Astrocyte (in vitro differentiated cells and primary cell): ENCODE results near the gene TSHB. TPM values are rescaled to one million over a fixed set of nuclear protein-coding genes. Genes with fewer than 3 reads are reported as not detected.
"Not testable (repeated sequence)": the region's sequence is repeated elsewhere in the genome, so short reads cannot be mapped to it uniquely, and the experiment has no call there.

ENCODE experiments used
- DNase-seq: peaks from one replicate; pipeline ENCODE4 v3.0.0-alpha.2; 2010; ENCODE audit warnings: low read depth
- FAIRE-seq: peaks from 2 replicates; lab custom pipeline; 2011; peaks lifted over from hg19 to GRCh38; lab: Jason Lieb, UNC
- H2AFZ ChIP-seq: 2 replicates; pipeline ENCODE4 v1.6.0; 2012; ENCODE audit warnings: low read depth, low read length, inconsistent platforms
- H3K27ac ChIP-seq: 2 replicates; pipeline ENCODE4 v1.5.1; 2011; ENCODE audit warnings: low read depth, low read length, inconsistent platforms
- H3K27me3 ChIP-seq: 2 replicates; pipeline ENCODE4 v1.6.0; 2011; ENCODE audit warnings: low read length, inconsistent platforms; ENCODE audit not compliant: insufficient read depth
- H3K36me3 ChIP-seq: 2 replicates; pipeline ENCODE4 v1.5.1; 2011; ENCODE audit warnings: low read length, inconsistent platforms; ENCODE audit not compliant: insufficient read depth
- H3K4me1 ChIP-seq: 2 replicates; pipeline ENCODE4 v1.5.1; 2011; ENCODE audit warnings: low read length, inconsistent platforms; ENCODE audit not compliant: insufficient read depth
- H3K4me2 ChIP-seq: 2 replicates; pipeline ENCODE4 v1.6.0; 2012; ENCODE audit warnings: low read length, inconsistent platforms
- H3K4me3 ChIP-seq: 2 replicates; pipeline ENCODE4 v1.5.1; 2011; ENCODE audit warnings: low read depth, mild to moderate bottlenecking, low read length, inconsistent platforms; ENCODE audit not compliant: insufficient read depth
- H3K79me2 ChIP-seq: 2 replicates; pipeline ENCODE4 v1.6.0; 2012; ENCODE audit warnings: mild to moderate bottlenecking, low read length, inconsistent platforms; ENCODE audit not compliant: insufficient read depth
- H3K9ac ChIP-seq: 2 replicates; pipeline ENCODE4 v1.6.0; 2012; ENCODE audit warnings: mild to moderate bottlenecking, low read length, inconsistent platforms
- H3K9me3 ChIP-seq: 2 replicates; pipeline ENCODE4 v1.5.1; 2012; ENCODE audit warnings: low read depth, mild to moderate bottlenecking, low read length, inconsistent platforms; ENCODE audit not compliant: insufficient read depth
- H4K20me1 ChIP-seq: 2 replicates; pipeline ENCODE4 v1.6.0; 2012; ENCODE audit warnings: low read length, inconsistent platforms; ENCODE audit not compliant: insufficient read depth
- H3K27ac Mint-ChIP-seq: one replicate; pipeline ENCODE4 v1.8.0; 2021; ENCODE audit warnings: mild to moderate bottlenecking, mixed read lengths; ENCODE audit not compliant: unreplicated experiment
- H3K27me3 Mint-ChIP-seq: one replicate; pipeline ENCODE4 v1.8.0; 2021; ENCODE audit warnings: low read depth, mixed read lengths; ENCODE audit not compliant: unreplicated experiment
- H3K36me3 Mint-ChIP-seq: one replicate; pipeline ENCODE4 v1.8.0; 2021; ENCODE audit warnings: low read depth, mixed read lengths; ENCODE audit not compliant: unreplicated experiment
- H3K4me1 Mint-ChIP-seq: one replicate; pipeline ENCODE4 v1.8.0; 2021; ENCODE audit warnings: low read depth, mixed read lengths; ENCODE audit not compliant: unreplicated experiment
- H3K4me3 Mint-ChIP-seq: one replicate; pipeline ENCODE4 v1.8.0; 2021; ENCODE audit warnings: mild to moderate bottlenecking, moderate library complexity, mixed read lengths; ENCODE audit not compliant: unreplicated experiment
- H3K9me3 Mint-ChIP-seq: one replicate; pipeline ENCODE4 v1.8.0; 2021; ENCODE audit warnings: mild to moderate bottlenecking, mixed read lengths; ENCODE audit not compliant: unreplicated experiment
- CTCF ChIP-seq: IDR thresholded peaks from 2 replicates; pipeline ENCODE4 v1.5.1; 2011; ENCODE audit warnings: low read depth, mild to moderate bottlenecking, inconsistent platforms, low read length, moderate library complexity; ENCODE audit not compliant: insufficient read depth
- EZH2 ChIP-seq: IDR thresholded peaks from 2 replicates; pipeline ENCODE4 v1.6.1; 2012; ENCODE audit warnings: mild to moderate bottlenecking, low read length, inconsistent platforms; ENCODE audit not compliant: insufficient read depth
- total RNA-seq: library from RNA; stranded (reverse); gene quantifications from 2 replicates; pipeline ENCODE4 v1.2.1, GENCODE V29; 2021

Gene TSHB
- total RNA-seq, 1 donor from 2014 or later, result not detected

- H3K9me3 ChIP-seq, result no peaks in the 10 kb centered on the region
- H3K27ac Mint-ChIP-seq, result no peak overlapping the region
- H3K36me3 Mint-ChIP-seq, result no peaks in the 10 kb centered on the region
- no peaks in the 10 kb centered on the region for H3K27me3 Mint-ChIP-seq
- FAIRE-seq (no peak), DNase-seq (no peak)
- no peaks in the 10 kb centered on the region for H3K27me3 ChIP-seq
- H3K36me3 ChIP-seq, result no peaks in the 10 kb centered on the region
- H3K4me3 Mint-ChIP-seq, result no peak overlapping the region
- no peak overlapping the region for H2AFZ ChIP-seq
- no peak overlapping the region for H3K4me2 ChIP-seq
- no peaks in the 10 kb centered on the region for H3K4me1 Mint-ChIP-seq
- peaks cover 1% of the 10 kb centered on the region for H3K9me3 Mint-ChIP-seq
- no peaks in the 10 kb centered on the region for H3K79me2 ChIP-seq
- TF ChIP-seq EZH2 (no peak), CTCF (no peak)
- no peak overlapping the region for H3K9ac ChIP-seq
- no peak overlapping the region for H3K27ac ChIP-seq
- no peaks in the 10 kb centered on the region for H4K20me1 ChIP-seq
- H3K4me3 ChIP-seq, result no peak overlapping the region
- no peaks in the 10 kb centered on the region for H3K4me1 ChIP-seq
Observed at GRCh38 chr1:115012006-115012405, 17.6 kb upstream of the TSHB start.

GRCh38 chr1:115012434-115012833 is 17.2 kb upstream of the TSHB start:
- no peak overlapping the region for H3K27ac ChIP-seq
- no peak overlapping the region for H3K4me2 ChIP-seq
- TF ChIP-seq EZH2 (no peak), CTCF (no peak)
- Mint-ChIP-seq H3K9me3 (peaks cover 1% of the 10 kb centered on the region), H3K36me3 (no peaks in the 10 kb centered on the region), H3K4me1 (no peaks in the 10 kb centered on the region), H3K4me3 (no peak overlapping the region), H3K27me3 (no peaks in the 10 kb centered on the region), H3K27ac (no peak overlapping the region)
- H3K79me2 ChIP-seq, result no peaks in the 10 kb centered on the region
- H3K27me3 ChIP-seq, result no peaks in the 10 kb centered on the region
- H3K9ac ChIP-seq, result no peak overlapping the region
- no peaks in the 10 kb centered on the region for H3K9me3 ChIP-seq
- H3K4me1 ChIP-seq, result no peaks in the 10 kb centered on the region
- FAIRE-seq, result no peak
- H3K36me3 ChIP-seq, result no peaks in the 10 kb centered on the region
- H4K20me1 ChIP-seq, result no peaks in the 10 kb centered on the region
- H2AFZ ChIP-seq, result no peak overlapping the region
- DNase-seq, result no peak
- no peak overlapping the region for H3K4me3 ChIP-seq

GRCh38 chr1:115013792-115014191 is 15.8 kb upstream of the TSHB start:
- Mint-ChIP-seq H3K36me3 (no peaks in the 10 kb centered on the region), H3K9me3 (peaks cover 5% of the 10 kb centered on the region), H3K4me1 (no peaks in the 10 kb centered on the region), H3K27ac (no peak overlapping the region), H3K27me3 (no peaks in the 10 kb centered on the region), H3K4me3 (no peak overlapping the region)
- H3K79me2 ChIP-seq, result no peaks in the 10 kb centered on the region
- H3K27me3 ChIP-seq, result no peaks in the 10 kb centered on the region
- H3K4me3 ChIP-seq, result no peak overlapping the region
- FAIRE-seq (no peak), DNase-seq (no peak)
- H3K4me1 ChIP-seq, result no peaks in the 10 kb centered on the region
- H4K20me1 ChIP-seq, result no peaks in the 10 kb centered on the region
- H3K9ac ChIP-seq, result no peak overlapping the region
- no peak overlapping the region for H3K4me2 ChIP-seq
- no peak for TF ChIP-seq EZH2
- TF ChIP-seq CTCF, result no peak
- no peak overlapping the region for H2AFZ ChIP-seq
- H3K9me3 ChIP-seq, result no peaks in the 10 kb centered on the region
- no peak overlapping the region for H3K27ac ChIP-seq
- H3K36me3 ChIP-seq, result no peaks in the 10 kb centered on the region

- not testable (repeated sequence) for FAIRE-seq, H4K20me1 ChIP-seq, H3K27ac ChIP-seq, H3K4me1 ChIP-seq, H3K4me3 ChIP-seq, H3K79me2 ChIP-seq, H3K27me3 ChIP-seq, H3K9ac ChIP-seq, H2AFZ ChIP-seq, H3K27ac Mint-ChIP-seq, H3K36me3 ChIP-seq, DNase-seq, H3K36me3 Mint-ChIP-seq, H3K9me3 Mint-ChIP-seq, H3K9me3 ChIP-seq, H3K4me3 Mint-ChIP-seq, H3K4me1 Mint-ChIP-seq, H3K27me3 Mint-ChIP-seq, H3K4me2 ChIP-seq
Observed at GRCh38 chr1:115019549-115019948, 10.1 kb upstream of the TSHB start.
